SK-N-SH treated with all-trans-retinoic acid at 6 μM for 48 hours (cell line): Measurements from ENCODE around the gene MMS22L.

Experiments used
- ATAC-seq: fragments of 200-7000 bp; cut with Tn5 transposase; 3 replicates; pipeline ENCODE4 v1.9.1; 2020; ENCODE audit warnings: mild to moderate bottlenecking, moderate library complexity
- ARNTL ChIP-seq: fragments of 450-650 bp; formaldehyde crosslinking; IDR thresholded peaks from 2 replicates; pipeline ENCODE4 v1.5.0; 2020; ENCODE audit warnings: low read depth, mild to moderate bottlenecking, moderate library complexity, borderline replicate concordance
- BACH2 ChIP-seq: fragments of 250-450 bp; sonication (Bioruptor Pico); IDR thresholded peaks from 2 replicates; pipeline ENCODE4 v1.9.0; 2021; ENCODE audit warnings: mild to moderate bottlenecking, borderline replicate concordance
- CREB5 ChIP-seq: fragments of 250-450 bp; sonication (Bioruptor Pico); IDR thresholded peaks from 2 replicates; pipeline ENCODE4 v1.5.1; 2020; ENCODE audit warnings: low read depth, mild to moderate bottlenecking, moderate library complexity
- CSDC2 ChIP-seq: fragments of 250-450 bp; sonication (Bioruptor Pico); IDR thresholded peaks from 2 replicates; pipeline ENCODE4 v1.5.0; 2020; ENCODE audit warnings: mild to moderate bottlenecking, moderate library complexity
- CSRNP3 ChIP-seq: fragments of 250-450 bp; sonication (Bioruptor Pico); IDR thresholded peaks from 2 replicates; pipeline ENCODE4 v1.5.1; 2021; ENCODE audit warnings: mild to moderate bottlenecking, moderate library complexity
- ESRRG ChIP-seq: fragments of 250-450 bp; sonication (Bioruptor Pico); IDR thresholded peaks from 2 replicates; pipeline ENCODE4 v1.6.1; 2021; ENCODE audit warnings: mild to moderate bottlenecking
- GLIS3 ChIP-seq: fragments of 250-450 bp; sonication (Bioruptor Pico); IDR thresholded peaks from 2 replicates; pipeline ENCODE4 v1.5.0; 2020; ENCODE audit warnings: mild to moderate bottlenecking, moderate library complexity
- ISL1 ChIP-seq: fragments of 250-450 bp; sonication (Bioruptor Pico); IDR thresholded peaks from 2 replicates; pipeline ENCODE4 v2.1.2; 2022; ENCODE audit warnings: mild to moderate bottlenecking, moderate library complexity
- OSR1 ChIP-seq: fragments of 250-450 bp; sonication (Bioruptor Pico); IDR thresholded peaks from 2 replicates; pipeline ENCODE4 v1.8.0; 2022; ENCODE audit warnings: moderate library complexity, mild to moderate bottlenecking, inconsistent platforms
- PATZ1 ChIP-seq: fragments of 250-450 bp; sonication (Bioruptor Pico); IDR thresholded peaks from 2 replicates; pipeline ENCODE4 v1.8.0; 2020; ENCODE audit warnings: mild to moderate bottlenecking, moderate library complexity, borderline replicate concordance
- POU6F1 ChIP-seq: fragments of 250-450 bp; sonication (Bioruptor Pico); IDR thresholded peaks from 2 replicates; pipeline ENCODE4 v1.8.0; 2021; ENCODE audit warnings: low read depth, mild to moderate bottlenecking, moderate library complexity, borderline replicate concordance
- PPARA ChIP-seq: fragments of 250-450 bp; sonication (Bioruptor Pico); IDR thresholded peaks from 2 replicates; pipeline ENCODE4 v1.5.0; 2020; ENCODE audit warnings: mild to moderate bottlenecking, borderline replicate concordance
- RARB ChIP-seq: fragments of 250-450 bp; sonication (Bioruptor Pico); IDR thresholded peaks from 2 replicates; pipeline ENCODE4 v1.8.0; 2021; ENCODE audit warnings: mild to moderate bottlenecking, moderate library complexity
- SNAI2 ChIP-seq: fragments of 250-450 bp; sonication (Bioruptor Pico); IDR thresholded peaks from 2 replicates; pipeline ENCODE4 v1.5.0; 2020; ENCODE audit warnings: mild to moderate bottlenecking, moderate library complexity
- TCF4 ChIP-seq: fragments of 250-450 bp; sonication (Bioruptor Pico); IDR thresholded peaks from 2 replicates; pipeline ENCODE4 v1.8.0; 2021; ENCODE audit warnings: mild to moderate bottlenecking, moderate library complexity, borderline replicate concordance
- TSHZ2 ChIP-seq: fragments of 250-450 bp; sonication (Bioruptor Pico); IDR thresholded peaks from 2 replicates; pipeline ENCODE4 v1.5.0; 2020; ENCODE audit warnings: mild to moderate bottlenecking, moderate library complexity
- ZC3H10 ChIP-seq: fragments of 250-450 bp; sonication (Bioruptor Pico); IDR thresholded peaks from 2 replicates; pipeline ENCODE4 v1.5.1; 2021; ENCODE audit warnings: mild to moderate bottlenecking, moderate library complexity
- ZFP3 ChIP-seq: fragments of 250-450 bp; sonication (Bioruptor Pico); IDR thresholded peaks from 2 replicates; pipeline ENCODE4 v1.5.0; 2020; ENCODE audit warnings: mild to moderate bottlenecking, moderate library complexity
- ZFP30 ChIP-seq: fragments of 450-650 bp; formaldehyde crosslinking; IDR thresholded peaks from 2 replicates; pipeline ENCODE4 v1.5.0; 2022; ENCODE audit warnings: mild to moderate bottlenecking, moderate library complexity
- ZNF70 ChIP-seq: fragments of 450-650 bp; formaldehyde crosslinking; IDR thresholded peaks from 2 replicates; pipeline ENCODE4 v1.5.0; 2020; ENCODE audit warnings: mild to moderate bottlenecking, moderate library complexity
- ZNF8 ChIP-seq: fragments of 450-650 bp; formaldehyde crosslinking; IDR thresholded peaks from 2 replicates; pipeline ENCODE4 v1.5.0; 2020; ENCODE audit warnings: mild to moderate bottlenecking, moderate library complexity

MMS22L gene

GRCh38 chr6:97222903-97223302 is 60.1 kb downstream of the MMS22L start:
- ATAC-seq: no peak; the same call in 2 of the 3 replicates
- no peak for TF ChIP-seq OSR1 (CRISPR knock-in tag)
- TF ChIP-seq ESRRG (CRISPR knock-in tag): no peak
- no peak for TF ChIP-seq CSRNP3 (CRISPR knock-in tag)
- no peak for TF ChIP-seq RARB (CRISPR knock-in tag)
- TF ChIP-seq ISL1 (CRISPR knock-in tag): no peak
- no peak for TF ChIP-seq TCF4 (CRISPR knock-in tag)
- TF ChIP-seq ZNF8 (CRISPR knock-in tag): no peak
- no peak for TF ChIP-seq CSDC2
- no peak for TF ChIP-seq PPARA (CRISPR knock-in tag)
- no peak for TF ChIP-seq ZFP3 (CRISPR knock-in tag)
- no peak for TF ChIP-seq ARNTL (CRISPR knock-in tag)
- no peak for TF ChIP-seq ZC3H10
- TF ChIP-seq GLIS3 (CRISPR knock-in tag): no peak
- TF ChIP-seq PATZ1 (CRISPR knock-in tag): no peak
- TF ChIP-seq ZNF70 (CRISPR knock-in tag): no peak
- TF ChIP-seq POU6F1 (CRISPR knock-in tag): no peak
- no peak for TF ChIP-seq BACH2 (CRISPR knock-in tag)
- TF ChIP-seq ZFP30 (CRISPR knock-in tag): no peak
- TF ChIP-seq CREB5: no peak

- ATAC-seq: no peak
- no peak for TF ChIP-seq ZFP3 (CRISPR knock-in tag)
- TF ChIP-seq OSR1 (CRISPR knock-in tag): no peak
- no peak for TF ChIP-seq PPARA (CRISPR knock-in tag)
- no peak for TF ChIP-seq BACH2 (CRISPR knock-in tag)
Measured at GRCh38 chr6:97218912-97219311, 64.1 kb downstream of the MMS22L start.

GRCh38 chr6:97215157-97215769 is 67.8 kb downstream of the MMS22L start:
- ATAC-seq: peak; percentile 98
- TF ChIP-seq SNAI2 (CRISPR knock-in tag): no peak
- TF ChIP-seq ZNF70 (CRISPR knock-in tag): no peak
- TF ChIP-seq TSHZ2 (CRISPR knock-in tag): 0 out of 2 replicates have a peak, but pooled peaks have one; percentile 40
- no peak for TF ChIP-seq CREB5
- TF ChIP-seq ZFP3 (CRISPR knock-in tag): no peak
- peak; percentile 79 for TF ChIP-seq TCF4 (CRISPR knock-in tag)
- TF ChIP-seq, all 23 proteins: peak for 2
